Measurements from ENCODE around the gene YPEL4.

Gene YPEL4

DNA sequence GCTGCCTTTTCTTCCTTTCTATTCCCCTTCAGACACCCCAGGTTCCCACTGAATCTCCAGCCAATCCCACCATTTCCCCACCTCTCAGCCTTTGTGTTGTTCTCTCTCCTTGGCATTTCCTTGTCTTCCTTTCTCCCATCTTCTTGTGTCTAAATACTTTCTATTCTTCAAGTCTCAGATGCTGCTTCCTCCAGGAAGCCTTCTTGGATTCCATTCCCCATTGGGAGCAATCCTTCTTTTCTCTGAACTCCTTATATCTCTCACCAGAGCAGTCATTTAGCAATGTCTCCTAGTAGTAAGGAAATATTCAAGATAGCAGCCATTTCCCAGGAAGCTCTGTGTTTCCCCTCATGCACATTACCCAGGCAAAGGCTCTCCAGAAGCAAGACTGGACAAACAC, 15.4 kb downstream of the YPEL4 start:
- no peak for DNase-seq (ENCODE audit: extremely low read depth in 1 of 2, low read depth in 1 of 2)

DNA sequence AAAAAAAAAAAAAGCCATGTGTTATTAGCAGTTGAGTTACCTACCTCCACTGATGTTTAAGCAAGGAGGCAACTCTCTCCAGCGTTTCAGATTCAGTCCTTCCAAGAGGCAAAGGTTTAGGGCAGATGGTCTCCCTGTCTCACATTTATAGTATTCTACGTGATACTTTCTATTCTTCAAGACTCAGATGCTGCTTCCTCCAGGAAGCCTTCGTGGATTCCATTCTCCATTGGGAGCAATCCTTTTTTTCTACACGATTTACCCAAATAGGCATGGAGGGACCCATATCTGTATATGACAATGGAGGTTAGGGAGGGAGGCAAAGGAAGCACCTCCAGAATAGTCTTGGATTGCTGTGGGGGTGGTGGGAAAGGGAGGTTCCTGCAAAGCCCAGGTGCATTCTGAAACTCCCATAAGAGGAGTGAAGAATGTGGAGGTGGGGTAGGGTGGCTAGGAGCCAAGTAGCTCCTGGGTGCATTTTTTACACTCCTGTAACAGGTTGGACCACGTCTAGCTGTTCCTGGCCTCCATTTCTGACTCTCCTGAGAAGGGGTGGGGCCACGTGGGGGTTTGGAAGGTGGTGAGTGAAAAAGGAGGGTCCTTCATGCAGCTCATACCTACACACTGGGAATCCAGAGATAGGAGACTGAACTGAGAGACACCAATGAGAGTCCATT, 16.2 kb downstream of the YPEL4 start:
- no peak for DNase-seq (ENCODE audit: extremely low read depth in 1 of 2, low read depth in 1 of 2)

DNA sequence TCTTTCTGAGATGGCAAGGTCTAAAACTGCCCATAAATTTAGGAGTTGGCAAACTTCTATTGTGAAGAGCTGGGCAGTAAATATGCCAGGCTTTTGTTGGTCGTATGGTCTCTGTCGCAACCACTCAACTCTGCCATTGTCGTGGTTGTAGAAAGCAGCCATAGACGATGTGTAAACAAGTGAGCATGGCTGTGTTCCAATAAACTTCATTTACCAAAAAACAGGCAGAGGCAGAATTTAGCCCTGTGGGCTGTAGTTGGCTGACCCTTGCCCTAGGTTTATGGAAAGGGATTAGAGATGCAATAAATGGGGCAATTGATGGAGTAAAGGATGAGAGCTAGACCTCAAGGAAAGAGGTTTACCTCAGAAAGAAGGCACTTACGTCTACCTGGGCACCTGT, 17.6 kb downstream of the YPEL4 start:
- DNase-seq (ENCODE audit: extremely low read depth in 1 of 2, low read depth in 1 of 2) = no peak

DNA sequence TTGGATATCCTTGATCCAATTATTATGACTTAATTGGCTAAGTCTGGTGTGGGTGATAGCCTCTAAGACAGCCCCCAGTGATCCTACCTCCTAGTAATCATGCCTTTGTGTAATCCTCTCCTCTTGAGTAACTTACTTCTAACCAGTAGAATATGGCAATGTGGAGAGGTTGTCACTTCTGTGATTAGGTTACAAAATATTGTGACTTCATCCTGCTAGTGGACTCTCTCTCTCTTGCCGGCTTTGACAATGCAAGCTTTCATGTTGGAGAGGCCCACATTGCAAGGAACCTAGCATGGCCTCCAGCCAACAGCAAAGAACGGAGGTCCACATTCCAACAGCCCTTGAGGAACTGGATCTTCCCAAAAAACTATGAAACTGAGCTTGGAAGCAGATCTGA, 19.5 kb downstream of the YPEL4 start:
- no peak for DNase-seq (ENCODE audit: extremely low read depth in 1 of 2, low read depth in 1 of 2)

DNA sequence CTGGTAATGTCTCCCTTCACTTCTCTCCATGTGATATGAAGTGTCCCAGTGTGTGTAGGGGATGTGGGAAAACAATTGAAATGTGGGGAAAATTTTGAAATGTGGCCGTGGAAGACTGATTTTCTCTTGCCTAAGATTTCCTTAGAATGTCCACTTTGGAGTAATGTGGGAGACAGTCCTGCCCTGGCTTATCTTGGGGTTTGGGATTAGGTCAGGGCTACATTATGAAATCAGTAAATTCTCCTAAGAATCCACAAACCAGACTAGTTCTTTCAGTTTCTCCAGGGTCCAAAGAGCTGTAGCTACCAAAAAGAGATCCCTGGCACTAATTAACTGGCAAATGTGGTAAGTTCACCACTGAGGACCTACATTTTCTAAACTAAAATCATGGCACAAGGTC, 22.8 kb downstream of the YPEL4 start:
- no peak for DNase-seq (ENCODE audit: extremely low read depth in 1 of 2, low read depth in 1 of 2)

DNA sequence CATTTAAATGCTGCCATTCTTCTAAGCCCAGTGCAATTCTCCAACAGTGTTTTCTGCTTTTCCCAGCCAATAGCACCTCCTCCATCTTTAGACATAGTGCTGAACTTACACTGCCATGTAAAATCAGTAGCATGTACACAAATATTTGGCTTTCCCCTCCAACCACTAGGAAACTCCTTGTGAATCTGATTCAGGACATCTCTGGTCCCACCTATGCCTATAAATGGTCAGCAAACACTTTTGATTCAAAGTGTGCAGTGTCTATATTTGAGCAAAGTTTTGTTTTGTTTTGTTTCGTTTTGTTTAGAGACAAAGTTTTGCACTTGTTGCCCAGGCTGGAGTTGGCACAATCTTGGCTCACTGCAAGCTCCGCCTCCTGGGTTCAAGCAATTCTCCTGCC, 24.8 kb downstream of the YPEL4 start:
- no peak for DNase-seq (ENCODE audit: extremely low read depth in 1 of 2, low read depth in 1 of 2)

DNA sequence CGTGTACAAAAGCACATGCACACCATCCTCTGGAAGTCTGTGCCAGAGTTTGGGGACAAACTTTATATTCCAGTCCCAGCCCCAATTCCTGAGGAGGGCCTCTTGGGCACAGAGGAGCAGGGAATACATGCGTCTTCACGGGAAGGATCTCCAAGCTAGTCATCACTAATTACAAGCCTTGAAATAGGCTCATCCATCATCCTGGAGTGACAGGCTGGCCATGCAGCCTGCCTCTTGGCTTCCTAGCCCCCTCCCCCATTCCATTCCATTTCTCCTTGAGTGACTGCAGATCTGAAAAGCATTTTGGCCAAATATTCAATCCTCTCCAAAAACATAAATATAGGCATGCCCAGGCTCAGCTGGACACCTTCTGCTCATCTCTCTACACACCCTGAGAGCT, 27.4 kb downstream of the YPEL4 start:
- DNase-seq (ENCODE audit: extremely low read depth in 1 of 2, low read depth in 1 of 2) = no peak

DNA sequence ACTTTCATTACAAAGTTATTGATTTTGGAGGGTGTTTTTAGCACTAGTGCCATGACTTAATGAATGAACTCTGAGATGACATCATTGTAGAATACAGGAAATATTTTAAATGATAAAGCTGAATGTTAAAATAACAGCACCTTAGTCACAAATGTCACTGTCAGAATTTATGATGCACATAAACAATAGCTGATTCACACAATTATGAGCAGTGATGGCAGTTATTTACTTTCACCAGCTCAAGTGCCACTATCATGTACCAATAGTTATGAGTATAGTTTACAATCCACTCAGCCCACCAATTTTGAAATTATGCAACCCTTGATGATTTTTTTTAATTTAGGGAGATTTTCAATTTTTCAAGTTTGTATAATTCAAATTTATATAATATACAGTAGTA, 29.2 kb downstream of the YPEL4 start:
- no peak for DNase-seq (ENCODE audit: extremely low read depth in 1 of 2, low read depth in 1 of 2)

DNA sequence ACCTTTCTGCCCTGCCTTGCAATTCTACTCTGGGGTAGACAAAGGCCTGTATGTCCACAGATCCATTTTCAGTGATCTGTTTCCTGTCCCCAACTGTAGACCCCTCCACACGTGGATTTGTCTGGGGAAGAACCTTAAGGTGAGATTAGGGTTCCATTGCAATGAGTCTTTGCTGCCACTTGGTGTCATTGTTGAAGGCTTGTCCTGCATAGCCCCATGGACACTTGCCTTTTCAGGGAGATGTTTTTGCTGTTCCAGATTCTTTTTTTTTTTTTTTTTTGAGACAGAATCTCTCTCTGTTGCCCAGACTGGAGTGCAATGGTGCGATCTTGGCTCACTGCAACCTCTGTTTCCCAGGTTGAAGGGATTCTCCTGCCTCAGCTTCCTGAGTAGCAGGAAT, 30.4 kb downstream of the YPEL4 start:
- no peak for DNase-seq (ENCODE audit: extremely low read depth in 1 of 2, low read depth in 1 of 2)

DNA sequence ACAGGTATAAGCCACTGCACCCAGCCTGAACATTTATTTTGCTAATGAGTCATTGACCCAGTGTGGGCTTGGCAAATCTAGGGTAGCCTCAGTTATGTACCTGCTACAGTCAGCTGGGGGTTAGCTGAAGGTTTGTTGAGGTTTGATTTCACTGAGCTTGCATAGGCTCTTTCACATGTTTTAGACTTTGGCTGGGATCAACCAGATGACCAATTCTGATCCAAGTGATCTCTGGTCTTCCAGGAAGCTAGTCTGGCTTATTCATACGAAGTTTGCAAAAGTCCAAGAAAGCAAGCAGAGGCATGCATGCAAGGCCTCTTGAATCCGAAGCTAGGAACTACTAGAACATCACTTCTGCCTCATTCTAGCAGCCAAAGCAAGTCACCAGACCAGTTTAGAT, 31.3 kb downstream of the YPEL4 start:
- no peak for DNase-seq (ENCODE audit: extremely low read depth in 1 of 2, low read depth in 1 of 2)

DNA sequence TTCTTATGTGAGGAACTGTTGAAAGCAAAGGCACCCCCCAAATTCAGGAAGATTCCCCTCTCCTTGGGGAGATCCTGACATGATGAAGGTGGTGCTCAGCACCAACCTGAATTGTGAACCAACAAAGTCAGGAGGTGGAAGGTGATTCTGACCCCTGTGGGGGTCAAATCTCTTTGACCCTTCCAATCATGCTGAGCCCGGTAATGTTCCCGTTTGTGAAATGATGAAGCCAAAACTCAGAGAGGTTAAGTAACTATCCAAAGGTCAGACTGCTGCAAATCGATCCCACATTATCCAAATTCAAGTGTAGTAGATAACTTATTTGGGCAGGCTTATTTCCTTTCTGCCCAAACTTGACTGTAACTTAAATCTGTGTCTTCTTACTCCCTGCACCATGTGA, 33.1 kb downstream of the YPEL4 start:
- no peak for DNase-seq (ENCODE audit: extremely low read depth in 1 of 2, low read depth in 1 of 2)

DNA sequence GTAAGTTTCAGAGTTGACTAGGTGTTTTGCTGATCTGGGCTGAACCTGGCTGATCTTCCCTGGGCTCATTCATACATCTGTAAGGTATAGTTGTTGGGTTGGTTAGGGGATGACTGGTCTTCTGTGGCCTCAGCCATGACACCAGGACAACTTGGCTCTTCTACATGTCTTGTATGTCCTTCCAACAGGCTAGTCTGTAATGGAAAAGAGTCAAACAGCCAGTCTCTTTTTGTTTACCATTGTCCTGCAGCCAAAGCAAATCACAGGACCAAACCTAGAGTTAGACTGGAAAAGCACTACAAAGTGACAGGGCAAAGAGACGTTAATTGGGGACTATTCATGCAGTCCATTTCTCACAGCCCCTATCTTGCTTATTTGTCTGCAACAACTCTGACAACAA, 34.4 kb downstream of the YPEL4 start:
- DNase-seq (ENCODE audit: extremely low read depth in 1 of 2, low read depth in 1 of 2) = no peak

DNA sequence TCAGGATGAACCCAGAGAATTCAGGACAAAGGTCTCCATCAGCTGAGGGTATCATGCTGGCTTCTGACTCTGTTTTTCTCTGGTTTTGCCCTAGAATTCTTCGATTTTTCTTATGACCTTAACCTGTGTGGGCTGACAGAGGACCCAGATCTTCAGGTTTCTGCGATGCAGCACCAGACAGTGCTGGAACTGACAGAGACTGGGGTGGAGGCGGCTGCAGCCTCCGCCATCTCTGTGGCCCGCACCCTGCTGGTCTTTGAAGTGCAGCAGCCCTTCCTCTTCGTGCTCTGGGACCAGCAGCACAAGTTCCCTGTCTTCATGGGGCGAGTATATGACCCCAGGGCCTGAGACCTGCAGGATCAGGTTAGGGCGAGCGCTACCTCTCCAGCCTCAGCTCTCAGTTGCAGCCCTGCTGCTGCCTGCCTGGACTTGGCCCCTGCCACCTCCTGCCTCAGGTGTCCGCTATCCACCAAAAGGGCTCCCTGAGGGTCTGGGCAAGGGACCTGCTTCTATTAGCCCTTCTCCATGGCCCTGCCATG, 35.4 kb downstream of the YPEL4 start:
- no peak for DNase-seq (ENCODE audit: extremely low read depth in 1 of 2, low read depth in 1 of 2)

DNA sequence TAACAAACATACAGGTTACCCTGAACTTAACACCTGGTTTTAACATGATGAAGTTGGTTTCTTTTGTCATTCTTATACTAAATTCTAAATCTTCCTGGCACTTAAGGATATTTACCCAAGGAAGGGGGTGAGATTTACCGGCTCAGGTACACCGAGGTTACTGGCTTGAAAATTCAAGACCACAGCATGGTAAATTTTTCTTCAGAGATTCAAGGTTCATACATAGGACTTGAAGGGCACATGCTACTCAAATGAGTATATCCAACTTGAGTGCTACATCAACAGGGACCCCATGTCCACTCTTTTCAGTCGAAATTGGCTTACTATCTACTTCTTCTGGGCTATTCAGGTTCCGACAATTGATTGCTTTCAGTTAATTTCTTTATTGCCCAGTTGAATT, 39.5 kb downstream of the YPEL4 start:
- DNase-seq (ENCODE audit: extremely low read depth in 1 of 2, low read depth in 1 of 2) = no peak

DNA sequence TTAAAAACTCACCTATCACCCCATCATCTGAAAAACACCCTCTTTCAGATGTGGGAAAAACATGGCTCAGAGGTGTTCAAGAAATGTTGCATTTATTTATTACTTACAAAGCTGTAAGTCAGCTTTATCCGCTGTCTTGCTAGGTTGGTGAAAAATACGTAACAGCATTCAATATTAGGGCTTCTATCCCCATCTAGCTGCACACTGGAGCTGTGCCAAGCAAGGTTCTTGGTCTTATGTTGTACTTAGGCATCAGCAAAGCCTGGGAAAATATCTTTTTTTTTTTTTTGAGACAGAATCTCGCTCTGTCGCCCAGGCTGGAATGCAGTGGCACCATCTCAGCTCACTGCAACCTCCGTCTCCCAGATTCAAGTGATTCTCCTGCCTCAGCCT, 44.7 kb downstream of the YPEL4 start:
- DNase-seq (ENCODE audit: extremely low read depth in 1 of 2, low read depth in 1 of 2) = no peak

DNA sequence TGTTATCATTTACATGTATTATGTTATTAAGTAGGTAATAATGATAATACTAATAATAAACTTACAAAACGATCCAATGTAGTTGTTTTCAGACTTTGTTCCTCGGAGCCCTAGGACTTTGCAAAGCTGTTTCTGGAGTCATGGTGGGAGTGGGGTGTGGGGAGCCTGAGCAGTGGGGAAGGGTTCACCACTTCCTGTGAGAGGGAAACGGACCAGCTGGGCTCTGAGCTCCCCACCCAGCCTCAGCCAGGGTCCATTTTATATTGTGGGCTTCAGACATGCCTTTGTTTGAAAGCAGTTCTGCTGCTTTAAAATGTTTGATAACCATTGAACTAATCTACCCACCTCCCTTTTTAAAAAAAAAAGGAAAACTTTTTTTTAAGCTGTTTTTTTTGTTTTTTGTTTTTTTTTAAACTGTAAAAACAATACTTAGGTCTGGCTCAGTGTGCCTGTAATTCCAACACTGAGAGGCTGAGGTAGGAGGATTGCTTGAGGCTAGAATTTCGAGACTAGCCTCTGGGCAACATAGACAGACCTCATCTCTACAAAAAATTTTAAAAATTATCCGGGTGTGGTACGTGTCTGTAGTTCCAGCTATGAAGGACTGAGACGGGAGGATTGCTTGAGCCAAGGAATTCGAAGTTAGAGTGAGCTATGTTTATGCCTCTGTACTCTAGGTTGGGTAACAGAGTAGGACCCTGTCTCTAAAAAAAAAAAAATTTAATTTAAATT, 45.2 kb downstream of the YPEL4 start:
- DNase-seq (ENCODE audit: extremely low read depth in 1 of 2, low read depth in 1 of 2) = no peak

DNA sequence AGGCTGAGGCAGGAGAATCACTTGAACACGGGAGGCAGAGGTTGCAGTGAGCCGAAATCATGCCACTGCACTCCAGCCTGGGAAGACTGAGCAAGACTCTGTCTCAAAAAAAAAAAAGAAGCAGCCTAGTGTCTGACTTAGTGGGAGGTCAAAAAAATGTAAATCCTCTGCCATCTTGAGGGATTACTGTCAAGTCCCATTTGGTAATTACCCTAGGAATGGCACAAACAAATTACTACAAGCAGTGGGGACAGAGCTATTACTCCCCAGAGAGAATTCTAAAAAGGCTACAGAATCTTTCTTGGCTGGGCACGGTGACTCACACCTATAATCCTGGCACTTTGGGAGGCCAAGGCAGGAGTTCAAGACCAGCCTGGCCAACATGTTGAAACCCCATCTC, 48.4 kb downstream of the YPEL4 start:
- DNase-seq (ENCODE audit: extremely low read depth in 1 of 2, low read depth in 1 of 2) = no peak

DNA sequence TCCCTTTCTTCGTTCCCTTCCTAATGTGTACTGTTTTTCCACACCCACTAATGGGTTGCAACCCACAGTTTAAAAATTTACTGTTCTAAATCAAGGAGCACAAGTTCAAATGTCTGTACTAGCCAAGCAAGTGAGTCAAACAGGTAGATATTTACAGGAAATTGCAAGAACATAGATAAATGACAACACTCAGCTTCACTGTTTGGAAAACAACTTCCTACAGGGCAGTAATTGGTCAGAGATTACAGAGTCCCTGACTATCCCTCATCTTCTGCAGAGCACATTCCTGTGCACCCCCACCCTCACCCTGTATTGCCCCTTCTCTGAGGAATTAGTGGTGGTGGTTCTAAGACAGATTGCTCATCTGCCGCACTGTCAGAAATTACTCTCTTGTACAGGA, 50.3 kb downstream of the YPEL4 start:
- DNase-seq (ENCODE audit: extremely low read depth in 1 of 2, low read depth in 1 of 2) = no peak

DNA sequence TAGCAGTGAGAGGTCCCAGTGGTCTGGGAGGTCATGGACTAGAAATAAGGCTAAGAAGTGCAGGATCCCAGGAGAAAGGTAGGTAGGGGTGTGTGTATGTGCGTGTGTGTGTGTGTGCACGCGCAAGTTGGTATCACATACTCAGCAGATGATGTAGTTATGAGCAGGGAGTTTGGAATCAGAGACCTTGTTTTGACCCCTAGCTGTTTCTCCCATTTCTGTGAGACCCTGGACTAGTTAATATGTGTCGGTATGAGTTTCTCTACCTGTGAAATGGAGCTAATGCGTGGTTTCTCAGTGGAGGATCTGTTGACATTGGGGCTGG, 50.9 kb downstream of the YPEL4 start:
- DNase-seq (ENCODE audit: extremely low read depth in 1 of 2, low read depth in 1 of 2) = no peak

DNA sequence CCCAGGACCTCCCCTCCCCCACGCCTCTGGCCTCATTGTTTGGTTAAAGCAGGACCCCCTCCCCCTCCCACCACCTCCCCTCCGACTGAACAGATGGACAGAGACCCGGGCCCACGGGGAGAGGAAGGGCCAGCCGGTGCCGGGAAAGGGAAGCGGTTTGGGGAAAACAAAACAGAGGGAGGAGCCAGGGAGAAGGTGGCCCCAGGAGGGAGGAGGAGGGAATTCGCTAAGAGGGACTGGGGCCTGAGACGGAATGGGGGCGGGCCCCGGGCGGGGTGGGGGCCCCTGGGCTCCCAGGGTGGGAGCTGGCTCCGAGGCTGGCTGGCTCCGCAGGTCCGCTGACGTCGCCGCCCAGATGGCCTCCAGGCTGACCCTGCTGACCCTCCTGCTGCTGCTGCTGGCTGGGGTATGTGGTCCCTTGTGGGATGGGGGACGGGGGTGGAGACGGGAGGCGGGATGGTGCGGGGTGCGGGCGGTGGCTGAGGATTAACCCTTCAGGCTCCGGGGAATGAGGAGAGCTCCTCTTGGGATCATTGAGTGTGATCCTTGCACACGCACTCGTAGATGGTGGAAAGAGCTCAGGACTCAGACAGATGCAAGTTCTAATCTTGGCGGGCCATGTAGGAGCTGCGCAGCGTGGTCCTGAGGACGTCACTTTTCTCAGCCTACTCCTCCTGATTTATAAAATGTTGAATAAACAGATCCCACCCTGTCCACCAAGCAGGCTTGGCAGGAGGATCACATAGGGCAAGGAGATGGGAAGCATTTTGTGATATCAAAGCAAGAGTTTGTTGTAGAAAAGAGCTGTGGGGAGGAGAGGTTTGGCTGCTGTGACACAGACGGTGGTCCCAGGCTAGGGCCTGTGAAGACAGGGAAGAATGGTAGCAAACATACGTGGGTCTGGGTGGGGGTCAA, 51.5 kb downstream of the YPEL4 start:
- DNase-seq (ENCODE audit: extremely low read depth in 1 of 2, low read depth in 1 of 2) = no peak

DNA sequence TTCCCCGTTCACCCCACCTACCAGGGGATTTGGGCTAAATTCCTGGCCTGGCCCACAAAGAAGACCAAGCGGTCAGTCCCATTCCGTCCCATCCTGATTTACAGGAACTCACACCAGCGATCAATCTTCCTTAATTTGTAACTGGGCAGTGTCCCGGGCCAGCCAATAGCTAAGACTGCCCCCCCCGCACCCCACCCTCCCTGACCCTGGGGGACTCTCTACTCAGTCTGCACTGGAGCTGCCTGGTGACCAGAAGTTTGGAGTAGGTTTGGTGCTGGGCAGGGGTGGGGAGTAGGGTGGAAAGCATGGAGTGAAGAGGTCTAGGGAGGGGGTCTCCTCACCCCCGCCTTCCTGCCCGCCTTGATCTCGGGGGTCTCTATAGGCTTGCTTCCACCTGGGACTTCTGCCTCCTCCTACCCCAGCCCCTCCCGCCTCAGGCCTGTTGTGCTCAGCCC, 52.2 kb downstream of the YPEL4 start, which contains the start of gene SERPING1:
TSS of gene SERPING1 (plus strand) at position 225 of the 455 bp plus-strand sequence. CDS start 586 bp downstream, outside the sequence.
- no peak for DNase-seq (ENCODE audit: extremely low read depth in 1 of 2, low read depth in 1 of 2)
